ENCODE results near the gene PALM. TPM values are rescaled to one million over a fixed set of nuclear protein-coding genes. Genes with fewer than 3 reads are reported as not detected.
"Not testable (repeated sequence)": the region's sequence is repeated elsewhere in the genome, so short reads cannot be mapped to it uniquely, and the experiment has no call there.

PALM gene
- total RNA-seq, 4 donors from 2014 or later: 42.8 to 119 (median 70.8) TPM

DNA sequence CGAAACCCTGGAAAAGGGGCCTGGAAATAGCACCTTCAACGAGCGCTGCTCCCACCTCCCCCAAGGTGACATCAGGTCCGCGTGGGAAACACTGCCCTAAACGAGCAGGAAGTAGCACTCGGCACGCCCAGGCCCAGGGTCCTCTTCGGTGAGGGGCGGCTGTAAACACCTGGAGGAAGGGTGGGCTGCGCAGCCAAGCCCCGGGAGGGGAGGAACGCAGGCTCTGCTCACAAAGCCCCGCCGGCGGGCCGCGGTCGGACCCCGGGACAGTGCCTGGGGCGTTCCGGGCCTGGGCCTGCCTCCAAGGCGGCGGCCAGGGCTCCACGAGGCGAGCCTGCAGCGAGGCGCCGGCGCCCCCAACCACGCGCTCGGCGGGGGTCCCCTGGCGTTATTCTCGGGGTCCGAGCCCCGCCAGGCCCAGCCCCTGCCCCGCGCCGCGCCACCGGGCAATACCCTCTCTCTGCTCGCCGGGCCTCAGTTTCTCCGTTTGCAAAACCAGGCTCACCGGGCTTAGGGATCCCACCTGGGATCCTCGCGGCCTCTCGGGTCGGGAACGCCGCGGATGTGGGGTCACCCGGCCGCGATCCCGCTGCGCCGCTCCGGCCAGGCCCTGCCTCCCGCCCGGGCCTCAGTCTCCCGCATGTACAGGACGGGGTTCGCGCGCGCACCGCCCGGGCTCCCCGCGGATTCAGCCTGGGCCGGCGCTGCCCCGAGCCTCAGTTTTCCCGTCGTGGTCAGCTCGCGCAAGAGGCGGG lies 46.4 kb upstream of the PALM start:
- WGBS: 0% methylated on average over 4 of the region's 81 CpGs
- Histone ChIP-seq H3K4me3 (peak overlapping the region; percentile 81 to 100 (median 100)), H3K27ac (replicated peaks in 1 of 4) (peak overlapping the region; percentile 89 to 96 (median 94)), H3K4me1 (peaks cover 63 to 74% (median 72%) of the 10 kb centered on the region in 4 donors), H3K9me3 (no peaks in the 10 kb centered on the region), H3K27me3 (no peaks in the 10 kb centered on the region), H3K36me3 (peaks cover 0 to 13% (median 6%) of the 10 kb centered on the region in 4 donors)
- no peak for DNase-seq (ENCODE audit: extremely low spot score)
- intact Hi-C loops (cut with DNase I): no loop called here
- TF ChIP-seq POLR2AphosphoS5 (IDR thresholded peaks at IDR 0.05) (peak in 1 of 2 donors; percentile 16), EP300 (IDR thresholded peaks at IDR 0.05) (no peak)

DNA sequence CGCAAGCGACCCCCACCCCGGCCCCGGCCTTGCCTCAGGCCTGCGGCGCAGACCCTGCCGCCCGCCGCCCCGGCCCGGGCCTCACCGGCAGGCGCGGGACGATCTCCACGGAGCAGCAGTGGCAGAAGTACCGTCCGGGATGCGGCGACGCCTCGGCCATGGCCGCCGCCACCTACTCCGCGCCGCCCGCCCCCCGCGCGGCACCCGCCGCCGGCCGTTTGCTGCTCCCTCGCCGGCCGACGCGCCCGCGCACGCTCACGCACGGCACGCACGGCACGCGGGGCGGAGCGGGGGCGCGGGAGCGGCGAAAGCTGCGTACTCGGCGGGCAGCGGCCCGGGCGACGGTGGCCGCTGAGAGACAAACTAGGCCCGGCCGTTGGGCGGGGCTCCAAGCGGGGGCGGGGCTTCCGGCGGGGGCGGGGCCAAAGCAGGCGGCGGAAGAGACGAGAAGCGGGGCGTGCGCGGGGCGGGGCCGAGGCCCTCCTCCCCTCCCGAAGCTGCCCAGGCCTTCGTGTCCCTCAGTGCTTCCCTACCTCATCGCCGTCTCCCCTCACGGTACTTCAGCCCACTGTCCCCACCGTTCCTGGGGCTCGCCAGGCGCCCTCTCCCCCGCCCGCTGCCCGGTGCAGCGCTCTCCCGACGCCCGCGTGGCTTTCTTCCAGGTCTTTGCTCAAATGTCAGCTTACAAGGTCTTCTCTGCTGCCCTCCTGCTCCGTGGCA lies 45.6 kb upstream of the PALM start, which contains the start of gene RNF126:
RNF126 (minus strand) TSS at position 253 of the 720 bp plus-strand sequence; CDS start at position 160, 93 bp downstream.
- peak; percentile 99 for DNase-seq (ENCODE audit: extremely low spot score)

DNA sequence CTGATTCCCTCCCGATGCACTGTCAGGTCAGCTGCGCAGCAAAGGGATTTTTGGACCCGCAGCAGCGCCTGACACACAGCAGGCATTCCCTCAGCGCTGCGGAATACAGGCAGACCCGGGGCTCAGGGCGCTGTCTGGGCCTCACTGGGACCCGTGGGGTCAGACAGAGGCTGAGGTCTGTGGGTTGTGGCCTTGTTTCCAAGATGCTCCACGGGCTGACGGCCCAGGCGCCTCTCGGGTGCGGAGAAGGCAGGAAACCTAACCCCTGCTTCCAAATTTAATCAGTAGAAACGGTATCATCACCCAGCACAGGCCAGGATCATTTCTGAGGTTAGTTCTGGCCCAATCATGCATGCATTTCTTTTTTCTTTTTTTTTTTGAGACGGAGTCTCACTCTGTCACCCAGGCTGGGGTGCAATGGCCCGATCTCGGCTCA lies 45.0 kb upstream of the PALM start:
- H3K4me1 ChIP-seq: peaks cover 51 to 61% (median 59%) of the 10 kb centered on the region in 4 donors
- no peaks in the 10 kb centered on the region for H3K27me3 ChIP-seq
- H3K36me3 ChIP-seq: peaks cover 0 to 1% (median under 1%) of the 10 kb centered on the region in 4 donors
- intact Hi-C loops (cut with DNase I): no loop called here
- H3K27ac ChIP-seq (replicated peaks in 1 of 4): peak overlapping the region; percentile 92 to 96 (median 96)
- 48% methylated on average over 16 of the region's 18 CpGs for WGBS
- H3K9me3 ChIP-seq: no peaks in the 10 kb centered on the region
- peak overlapping the region; percentile 81 to 100 (median 100) for H3K4me3 ChIP-seq
- DNase-seq (ENCODE audit: extremely low spot score): no peak
- TF ChIP-seq EP300 (IDR thresholded peaks at IDR 0.05) (no peak), POLR2A (IDR thresholded peaks at IDR 0.05; ENCODE audit: low read depth) (no peak), POLR2AphosphoS5 (IDR thresholded peaks at IDR 0.05) (no peak)
- TF ChIP-seq, protein P1, sequence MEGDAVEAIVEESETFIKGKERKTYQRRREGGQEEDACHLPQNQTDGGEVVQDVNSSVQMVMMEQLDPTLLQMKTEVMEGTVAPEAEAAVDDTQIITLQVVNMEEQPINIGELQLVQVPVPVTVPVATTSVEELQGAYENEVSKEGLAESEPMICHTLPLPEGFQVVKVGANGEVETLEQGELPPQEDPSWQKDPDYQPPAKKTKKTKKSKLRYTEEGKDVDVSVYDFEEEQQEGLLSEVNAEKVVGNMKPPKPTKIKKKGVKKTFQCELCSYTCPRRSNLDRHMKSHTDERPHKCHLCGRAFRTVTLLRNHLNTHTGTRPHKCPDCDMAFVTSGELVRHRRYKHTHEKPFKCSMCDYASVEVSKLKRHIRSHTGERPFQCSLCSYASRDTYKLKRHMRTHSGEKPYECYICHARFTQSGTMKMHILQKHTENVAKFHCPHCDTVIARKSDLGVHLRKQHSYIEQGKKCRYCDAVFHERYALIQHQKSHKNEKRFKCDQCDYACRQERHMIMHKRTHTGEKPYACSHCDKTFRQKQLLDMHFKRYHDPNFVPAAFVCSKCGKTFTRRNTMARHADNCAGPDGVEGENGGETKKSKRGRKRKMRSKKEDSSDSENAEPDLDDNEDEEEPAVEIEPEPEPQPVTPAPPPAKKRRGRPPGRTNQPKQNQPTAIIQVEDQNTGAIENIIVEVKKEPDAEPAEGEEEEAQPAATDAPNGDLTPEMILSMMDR (IDR thresholded peaks at IDR 0.05): no peak

More for the DNA sequence above, 45.6 kb upstream of the PALM start, which contains the start of gene RNF126:
- Histone ChIP-seq H3K4me1 (peaks cover 57 to 67% (median 64%) of the 10 kb centered on the region in 4 donors), H3K4me3 (peak within 1 kb of the TSS; percentile 81 to 100 (median 100)), H3K27ac (replicated peaks in 1 of 4) (peak within 1 kb of the TSS; percentile 92 to 96 (median 96)), H3K9me3 (no peaks in the 10 kb centered on the region), H3K27me3 (no peaks in the 10 kb centered on the region), H3K36me3 (peaks cover 0 to 7% (median 3%) of the 10 kb centered on the region in 4 donors)
- WGBS: 1% methylated on average over 37 of the region's 97 CpGs
- intact Hi-C loops (cut with DNase I): no loop called here
- TF ChIP-seq, protein P1 (IDR thresholded peaks at IDR 0.05): peak in 1 of 3 experiments; percentile 9
- TF ChIP-seq POLR2AphosphoS5 (IDR thresholded peaks at IDR 0.05): peak; percentile 81 to 87
- no peak for TF ChIP-seq POLR2A (IDR thresholded peaks at IDR 0.05; ENCODE audit: low read depth)
- no peak for TF ChIP-seq EP300 (IDR thresholded peaks at IDR 0.05)

DNA sequence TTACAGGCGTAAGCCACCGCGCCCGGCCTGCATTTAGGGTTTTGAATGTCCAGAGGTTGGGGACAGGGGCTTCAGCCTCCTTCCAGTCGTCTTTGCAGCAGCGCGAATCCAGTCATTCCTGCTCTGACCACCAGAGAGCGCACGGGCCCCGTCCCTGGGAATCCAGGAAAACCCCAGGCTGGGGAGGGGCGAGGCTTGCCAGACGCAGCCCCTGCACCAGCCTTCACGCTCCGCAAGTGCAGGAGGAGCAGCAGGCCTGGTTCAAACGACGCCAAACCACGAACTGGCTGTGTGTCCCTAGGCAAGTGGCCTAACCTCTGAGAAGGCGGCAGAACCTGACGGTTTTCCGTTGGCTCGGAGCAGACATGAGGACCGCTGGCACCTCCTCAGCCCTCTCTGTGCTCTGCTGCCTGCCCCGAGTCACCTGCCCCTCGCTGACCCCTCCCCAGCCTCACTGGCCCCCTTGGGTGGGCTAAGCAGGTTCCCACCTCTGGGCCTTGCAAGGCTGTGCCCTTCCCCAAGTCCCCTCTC lies 43.8 kb upstream of the PALM start:
- H3K27ac ChIP-seq (replicated peaks in 1 of 4): peak overlapping the region; percentile 10 to 46 (median 20)

DNA sequence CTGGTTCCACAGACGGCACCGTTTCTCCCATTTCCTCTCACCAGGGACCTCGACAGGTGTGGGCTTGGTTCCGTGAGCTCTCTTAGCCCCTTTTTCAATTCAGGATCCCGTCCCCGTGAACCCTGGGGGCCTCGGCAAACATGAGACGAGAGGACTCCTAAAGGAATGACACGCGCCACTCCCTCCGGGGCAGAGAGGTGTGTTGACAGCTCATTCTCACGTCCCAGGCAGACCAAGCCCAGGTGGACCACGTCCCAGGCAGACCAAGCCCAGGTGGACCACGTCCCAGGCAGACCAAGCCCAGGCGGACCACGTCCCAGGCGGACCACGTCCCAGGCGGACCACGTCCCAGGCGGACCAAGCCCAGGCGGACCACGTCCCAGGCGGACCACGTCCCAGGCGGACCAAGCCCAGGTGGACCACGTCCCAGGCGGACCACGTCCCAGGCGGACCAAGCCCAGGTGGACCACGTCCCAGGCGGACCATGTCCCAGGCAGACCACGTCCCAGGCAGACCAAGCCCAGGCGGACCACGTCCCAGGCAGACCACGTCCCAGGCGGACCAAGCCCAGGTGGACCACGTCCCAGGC lies 41.7 kb upstream of the PALM start:
- not testable (repeated sequence) for DNase-seq (ENCODE audit: extremely low spot score); H3K27ac ChIP-seq (replicated peaks in 1 of 4); H3K36me3 ChIP-seq; H3K9me3 ChIP-seq; H3K4me3 ChIP-seq; H3K27me3 ChIP-seq
- peaks cover 18 to 27% (median 25%) of the 10 kb centered on the region in 4 donors for H3K4me1 ChIP-seq
- WGBS: 89% methylated on average over 19 of the region's 38 CpGs
- intact Hi-C loops (cut with DNase I): loop anchor here (5.0 kb wide), 1 partner anchor 195 kb away; no protein-coding TSS in a partner anchor

More for the DNA sequence above, 43.8 kb upstream of the PALM start:
- WGBS: 15% methylated on average over 10 of the region's 24 CpGs
- DNase-seq (ENCODE audit: extremely low spot score): no peak
- peak overlapping the region; percentile 26 to 51 (median 41) for H3K4me3 ChIP-seq
- intact Hi-C loops (cut with DNase I): loop anchor here (1.0 to 5.0 kb wide), 2 partner anchors 69 to 197 kb away; no protein-coding TSS in a partner anchor
- TF ChIP-seq, protein P1 (IDR thresholded peaks at IDR 0.05): peak; percentile 92 to 99 (median 97)
- TF ChIP-seq POLR2A (IDR thresholded peaks at IDR 0.05; ENCODE audit: low read depth) (no peak), EP300 (IDR thresholded peaks at IDR 0.05) (no peak), POLR2AphosphoS5 (IDR thresholded peaks at IDR 0.05) (peak; percentile 50 to 63)
- H3K4me1 ChIP-seq: peaks cover 38 to 48% (median 46%) of the 10 kb centered on the region in 4 donors
- H3K36me3 ChIP-seq: no peaks in the 10 kb centered on the region
- no peaks in the 10 kb centered on the region for H3K9me3 ChIP-seq
- H3K27me3 ChIP-seq: no peaks in the 10 kb centered on the region

GRCh38 chr19:668675-669434 lies 39.9 kb upstream of the PALM start:
- WGBS: 76% methylated on average over 12 of the region's 12 CpGs
- intact Hi-C loops (cut with DNase I): loop anchor here (5.0 kb wide), 1 partner anchor 193 kb away; no protein-coding TSS in a partner anchor
- H3K4me1 ChIP-seq: peaks cover 13 to 34% (median 30%) of the 10 kb centered on the region in 4 donors
- H3K9me3 ChIP-seq; DNase-seq (ENCODE audit: extremely low spot score); H3K27ac ChIP-seq (replicated peaks in 1 of 4); H3K36me3 ChIP-seq; H3K4me3 ChIP-seq; H3K27me3 ChIP-seq: not testable (repeated sequence)
